Raji (cell line): ENCODE results near the gene ZBTB14.
A peak's percentile ranks its signal among the peaks of the same experiment; 100 is the strongest.

Experiments used
- POLR2A ChIP-seq: IDR thresholded peaks from 2 replicates; pipeline ENCODE4 v1.6.1; 2011; ENCODE audit warnings: low read depth, low read length, control low read depth; ENCODE audit not compliant: insufficient read depth

ZBTB14 gene

GRCh38 chr18:5295231-5295920, at the start of gene ZBTB14:
Gene ZBTB14 (minus strand): TSS chr18:5295726. CDS start chr18:5293246, 2,480 bp downstream.
- TF ChIP-seq POLR2A: no peak; the same call in 1 of the 2 replicates

- no peak for TF ChIP-seq POLR2A
Observed at GRCh38 chr18:5339202-5339834, 43.8 kb upstream of the ZBTB14 start.

- no peak for TF ChIP-seq POLR2A
Observed at GRCh38 chr18:5334456-5335075, 39.0 kb upstream of the ZBTB14 start.

GRCh38 chr18:5318061-5318700, 22.7 kb upstream of the ZBTB14 start:
- no peak for TF ChIP-seq POLR2A

- TF ChIP-seq POLR2A: no peak
Observed at GRCh38 chr18:5317186-5317585, 21.7 kb upstream of the ZBTB14 start.

- TF ChIP-seq POLR2A: no peak
Observed at GRCh38 chr18:5315838-5316237, 20.3 kb upstream of the ZBTB14 start.

- TF ChIP-seq POLR2A: no peak
Observed at GRCh38 chr18:5311301-5311989, 15.9 kb upstream of the ZBTB14 start.

GRCh38 chr18:5309888-5310470, 14.5 kb upstream of the ZBTB14 start:
- peak; percentile 41; the same call in 1 of the 2 replicates for TF ChIP-seq POLR2A

- no peak for TF ChIP-seq POLR2A
Observed at GRCh38 chr18:5305835-5306234, 10.3 kb upstream of the ZBTB14 start.

GRCh38 chr18:5304232-5304631, 8.7 kb upstream of the ZBTB14 start:
- no peak for TF ChIP-seq POLR2A

- TF ChIP-seq POLR2A: no peak
Observed at GRCh38 chr18:5303636-5304035, 8.1 kb upstream of the ZBTB14 start.

- no peak for TF ChIP-seq POLR2A
Observed at GRCh38 chr18:5302606-5303005, 7.1 kb upstream of the ZBTB14 start.

GRCh38 chr18:5300476-5301010, 5.0 kb upstream of the ZBTB14 start:
- TF ChIP-seq POLR2A: no peak

GRCh38 chr18:5298156-5298852, 2.8 kb upstream of the ZBTB14 start:
- TF ChIP-seq POLR2A: no peak
